Measurements from ENCODE around the gene MGAT3. TPM values are rescaled to one million over a fixed set of nuclear protein-coding genes. Genes with fewer than 3 reads are reported as not detected.

Gene MGAT3
- total and polyA plus RNA-seq, 2 of the 8 experiments (the other 6 are each of a cell fraction or from before 2014, with no cell fraction given): 4.3 to 9.2 TPM

DNA sequence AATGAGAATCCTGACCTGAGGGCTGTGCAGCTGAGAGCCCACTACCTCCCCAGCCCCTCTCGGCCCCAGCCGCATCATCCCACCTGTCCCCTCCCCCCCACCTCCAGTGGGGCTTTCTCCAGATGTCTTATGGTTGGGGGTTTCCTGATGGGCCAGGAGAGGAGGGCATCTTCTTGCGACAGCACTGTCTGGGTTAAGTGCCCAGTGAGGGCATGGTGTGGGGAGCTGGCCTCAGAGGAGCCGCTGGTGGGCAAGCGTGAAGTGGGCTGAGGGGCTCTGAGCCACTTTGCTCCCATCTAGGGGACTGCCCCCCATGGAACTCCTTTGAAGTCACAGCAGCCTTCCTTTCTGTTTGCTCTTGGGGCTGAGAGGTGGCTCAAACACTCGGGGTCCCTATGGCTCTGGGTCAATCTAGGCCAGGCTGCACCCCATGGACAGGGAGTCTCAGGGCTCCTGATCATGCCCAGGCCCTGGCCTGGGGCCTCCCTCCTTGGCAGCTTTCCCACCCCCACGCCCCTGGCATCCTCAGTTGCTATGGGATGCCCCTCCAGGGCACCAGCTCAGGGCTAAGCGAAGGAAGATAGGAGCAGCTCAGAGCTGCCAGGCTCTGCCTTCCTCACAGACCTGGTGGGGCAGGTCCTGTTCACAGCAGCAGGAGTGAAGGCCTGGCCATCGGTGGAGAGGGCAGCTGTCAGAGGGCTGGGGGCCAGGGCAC lies 34.3 kb downstream of the MGAT3 start:
- Histone ChIP-seq H3K14ac (ENCODE audit: insufficient read length) (no peak overlapping the region), H3K4ac (replicated peaks; ENCODE audit: insufficient read length, low read depth, low read length) (no peak overlapping the region), H3K27me3 (replicated peaks in 1 of 4; ENCODE audit: control insufficient read depth in 3 of 4, extremely low read depth in 1 of 4, insufficient read depth in 3 of 4, low read length in 3 of 4) (peaks cover 0 to 13% (median 3%) of the 10 kb centered on the region in 4 experiments; a peak in 4 of 7 replicates), H3K18ac (ENCODE audit: extremely low read depth, low read length) (no peak overlapping the region), H3K79me2 (ENCODE audit: control insufficient read depth in 1 of 2, insufficient read depth in 2 of 2, low read length in 2 of 2) (no peaks in the 10 kb centered on the region), H3K4me2 (ENCODE audit: insufficient read depth in 1 of 2, low read depth in 2 of 2, low read length in 2 of 2) (no peak overlapping the region), H3K4me3 (ENCODE audit: extremely low read depth in 1 of 4, insufficient read depth in 2 of 4, low read depth in 3 of 4, low read length in 4 of 4) (no peak overlapping the region), H3K79me1 (ENCODE audit: low read depth, low read length) (no peaks in the 10 kb centered on the region), H3K56ac (replicated peaks; ENCODE audit: insufficient read length, low read depth, low read length) (no peak overlapping the region), H4K8ac (ENCODE audit: extremely low read depth, insufficient read depth, low read length) (no peak overlapping the region; the same call in 1 of the 2 replicates), H4K91ac (replicated peaks; ENCODE audit: insufficient read length, low read length) (no peak overlapping the region), H2BK15ac (ENCODE audit: low read length) (no peak overlapping the region), H3K9me3 (ENCODE audit: insufficient read depth in 2 of 2, low read depth in 1 of 2, low read length in 1 of 2) (no peaks in the 10 kb centered on the region), H4K20me1 (replicated peaks in 1 of 2; ENCODE audit: control insufficient read depth in 1 of 2, insufficient read depth in 2 of 2, low read length in 2 of 2) (peaks cover 0 to 3% of the 10 kb centered on the region in 2 experiments), H2BK120ac (replicated peaks; ENCODE audit: low read depth, low read length) (no peak overlapping the region), H3K9ac (replicated peaks in 1 of 4; ENCODE audit: extremely low read depth in 1 of 4, low read depth in 3 of 4, low read length in 3 of 4) (no peak overlapping the region), H2BK5ac (ENCODE audit: low read depth, low read length) (no peak overlapping the region), H3K23ac (ENCODE audit: insufficient read length) (no peak overlapping the region), H2BK12ac (ENCODE audit: low read depth, low read length) (no peak overlapping the region), H2BK20ac (ENCODE audit: low read length) (no peak overlapping the region), H3K36me3 (ENCODE audit: control insufficient read depth in 2 of 4, insufficient read depth in 4 of 4, low read length in 3 of 4) (no peaks in the 10 kb centered on the region), H3K23me2 (ENCODE audit: low read depth, low read length) (no peaks in the 10 kb centered on the region), H4K5ac (ENCODE audit: insufficient read length, low read depth, low read length) (no peak overlapping the region), H2AFZ (ENCODE audit: low read length) (no peak overlapping the region), H3K27ac (ENCODE audit: low read depth, low read length) (no peak overlapping the region), H2AK5ac (ENCODE audit: low read depth, low read length) (no peak overlapping the region), H3K4me1 (replicated peaks in 1 of 4; ENCODE audit: control insufficient read depth in 3 of 4, insufficient read depth in 4 of 4, low read length in 3 of 4) (peaks cover 0 to 6% (median 4%) of the 10 kb centered on the region in 4 experiments; a peak in 4 of 7 replicates)
- ChIA-PET POLR2A (ENCODE audit: partially characterized antibody) (interaction anchor here (1.5 to 7.0 kb wide), 7 partner anchors 11 to 177 kb away, joined by 5 to 83 read pairs (median 6); partner anchors contain the start of genes ATF4, MIEF1 and RPL3), CTCF (ENCODE audit: partially characterized antibody) (interaction anchor here (0.6 to 19.7 kb wide), 12 partner anchors 11 to 182 kb away, joined by 3 to 361 read pairs (median 5); partner anchors contain the start of genes MIEF1 and RPS19BP1)
- DNase-seq (ENCODE audit: low read depth in 1 of 2, low spot score in 2 of 2) (no peak), FAIRE-seq (no peak)
- TF ChIP-seq SIRT6 (IDR thresholded peaks at IDR 0.05; ENCODE audit: low read length): no peak
- TF ChIP-seq POLR2AphosphoS5 (IDR thresholded peaks at IDR 0.05; ENCODE audit: low read depth, low read length): no peak
- no peak for TF ChIP-seq POU5F1 (IDR thresholded peaks at IDR 0.05; ENCODE audit: low read depth, low read length)
- WGBS, 2 experiments (ENCODE audit: extremely low coverage in 1 of 2, insufficient coverage in 1 of 2, insufficient read length in 1 of 2, insufficient replicate concordance in 2 of 2, low coverage in 1 of 2, low lambda C conversion rate in 2 of 2, missing lambda C conversion rate in 1 of 2): 87% methylated on average over 8 of the region's 9 CpGs; no CpG with 5 or more reads in 1 of the 2 experiments

Measured in H1 (cell line).